ENCODE measurements around the gene SH2D3C.

DNA sequence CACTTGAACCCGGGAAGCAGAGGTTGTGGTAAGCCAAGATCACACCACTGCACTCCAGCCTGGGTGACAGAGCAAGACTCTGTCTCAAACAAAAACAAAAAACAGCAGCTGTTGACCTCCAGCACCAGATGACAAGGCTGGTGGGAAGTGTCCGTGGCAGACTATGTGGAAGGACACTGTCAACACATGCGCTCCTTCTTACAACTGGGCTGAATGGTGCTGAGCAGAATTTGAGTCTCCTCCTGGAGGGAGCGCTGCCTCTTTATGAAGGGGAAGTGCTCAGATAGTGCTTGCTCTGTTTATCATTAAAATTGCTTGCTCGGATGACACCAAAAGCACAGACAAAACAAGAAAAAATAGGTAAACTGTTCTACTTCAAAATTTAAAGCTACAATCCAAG is 80.9 kb downstream of the SH2D3C start:
- TF ChIP-seq, protein P1, sequence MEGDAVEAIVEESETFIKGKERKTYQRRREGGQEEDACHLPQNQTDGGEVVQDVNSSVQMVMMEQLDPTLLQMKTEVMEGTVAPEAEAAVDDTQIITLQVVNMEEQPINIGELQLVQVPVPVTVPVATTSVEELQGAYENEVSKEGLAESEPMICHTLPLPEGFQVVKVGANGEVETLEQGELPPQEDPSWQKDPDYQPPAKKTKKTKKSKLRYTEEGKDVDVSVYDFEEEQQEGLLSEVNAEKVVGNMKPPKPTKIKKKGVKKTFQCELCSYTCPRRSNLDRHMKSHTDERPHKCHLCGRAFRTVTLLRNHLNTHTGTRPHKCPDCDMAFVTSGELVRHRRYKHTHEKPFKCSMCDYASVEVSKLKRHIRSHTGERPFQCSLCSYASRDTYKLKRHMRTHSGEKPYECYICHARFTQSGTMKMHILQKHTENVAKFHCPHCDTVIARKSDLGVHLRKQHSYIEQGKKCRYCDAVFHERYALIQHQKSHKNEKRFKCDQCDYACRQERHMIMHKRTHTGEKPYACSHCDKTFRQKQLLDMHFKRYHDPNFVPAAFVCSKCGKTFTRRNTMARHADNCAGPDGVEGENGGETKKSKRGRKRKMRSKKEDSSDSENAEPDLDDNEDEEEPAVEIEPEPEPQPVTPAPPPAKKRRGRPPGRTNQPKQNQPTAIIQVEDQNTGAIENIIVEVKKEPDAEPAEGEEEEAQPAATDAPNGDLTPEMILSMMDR (IDR thresholded peaks at IDR 0.05; ENCODE audit: low read length), result no peak
- no peak for TF ChIP-seq EZH2 (optimal IDR thresholded peaks at IDR 0.05; ENCODE audit: low read depth, low read length)
